SJCRH30 (cell line): ENCODE results near the gene WDHD1. TPM values are rescaled to one million over a fixed set of nuclear protein-coding genes. Genes with fewer than 3 reads are reported as not detected.
A peak's percentile ranks its signal among the peaks of the same experiment; 100 is the strongest.
"Not testable (repeated sequence)": the region's sequence is repeated elsewhere in the genome, so short reads cannot be mapped to it uniquely, and the experiment has no call there.

Experiments
- DNase-seq, 2 experiments: peaks; one replicate each; pipeline ENCODE4 v3.0.0-alpha.2; 2015 to 2020
- H3K27ac ChIP-seq: fragments of 250-450 bp; sonication (Bioruptor Pico); 2 replicates; pipeline ENCODE4 v1.5.1; 2020; ENCODE audit warnings: mild to moderate bottlenecking, moderate library complexity
- H3K27me3 ChIP-seq: fragments of 250-450 bp; sonication (Bioruptor Pico); 2 replicates; pipeline ENCODE4 v1.5.1; 2020; ENCODE audit warnings: mild to moderate bottlenecking, moderate library complexity
- H3K36me3 ChIP-seq: fragments of 250-450 bp; sonication (Bioruptor Pico); 2 replicates; pipeline ENCODE4 v1.5.1; 2020; ENCODE audit warnings: mild to moderate bottlenecking, moderate library complexity
- H3K4me1 ChIP-seq: fragments of 250-450 bp; sonication (Bioruptor Pico); 2 replicates; pipeline ENCODE4 v1.5.1; 2020; ENCODE audit warnings: mild to moderate bottlenecking, moderate library complexity
- H3K4me3 ChIP-seq: fragments of 250-450 bp; sonication (Bioruptor Pico); 2 replicates; pipeline ENCODE4 v1.5.1; 2020; ENCODE audit warnings: mild to moderate bottlenecking, moderate library complexity
- H3K9me3 ChIP-seq: fragments of 250-450 bp; sonication (Bioruptor Pico); replicated peaks from 2 replicates; pipeline ENCODE4 v1.5.1; 2020; ENCODE audit warnings: mild to moderate bottlenecking, moderate library complexity
- total RNA-seq: library from RNA; depleted of rRNA; stranded (reverse); fragments of >200 nt; shearing (Covaris generic); gene quantifications from 2 replicates; pipeline ENCODE4 v1.2.3, GENCODE V29; 2014; rRNA removed

Gene WDHD1, protein sequence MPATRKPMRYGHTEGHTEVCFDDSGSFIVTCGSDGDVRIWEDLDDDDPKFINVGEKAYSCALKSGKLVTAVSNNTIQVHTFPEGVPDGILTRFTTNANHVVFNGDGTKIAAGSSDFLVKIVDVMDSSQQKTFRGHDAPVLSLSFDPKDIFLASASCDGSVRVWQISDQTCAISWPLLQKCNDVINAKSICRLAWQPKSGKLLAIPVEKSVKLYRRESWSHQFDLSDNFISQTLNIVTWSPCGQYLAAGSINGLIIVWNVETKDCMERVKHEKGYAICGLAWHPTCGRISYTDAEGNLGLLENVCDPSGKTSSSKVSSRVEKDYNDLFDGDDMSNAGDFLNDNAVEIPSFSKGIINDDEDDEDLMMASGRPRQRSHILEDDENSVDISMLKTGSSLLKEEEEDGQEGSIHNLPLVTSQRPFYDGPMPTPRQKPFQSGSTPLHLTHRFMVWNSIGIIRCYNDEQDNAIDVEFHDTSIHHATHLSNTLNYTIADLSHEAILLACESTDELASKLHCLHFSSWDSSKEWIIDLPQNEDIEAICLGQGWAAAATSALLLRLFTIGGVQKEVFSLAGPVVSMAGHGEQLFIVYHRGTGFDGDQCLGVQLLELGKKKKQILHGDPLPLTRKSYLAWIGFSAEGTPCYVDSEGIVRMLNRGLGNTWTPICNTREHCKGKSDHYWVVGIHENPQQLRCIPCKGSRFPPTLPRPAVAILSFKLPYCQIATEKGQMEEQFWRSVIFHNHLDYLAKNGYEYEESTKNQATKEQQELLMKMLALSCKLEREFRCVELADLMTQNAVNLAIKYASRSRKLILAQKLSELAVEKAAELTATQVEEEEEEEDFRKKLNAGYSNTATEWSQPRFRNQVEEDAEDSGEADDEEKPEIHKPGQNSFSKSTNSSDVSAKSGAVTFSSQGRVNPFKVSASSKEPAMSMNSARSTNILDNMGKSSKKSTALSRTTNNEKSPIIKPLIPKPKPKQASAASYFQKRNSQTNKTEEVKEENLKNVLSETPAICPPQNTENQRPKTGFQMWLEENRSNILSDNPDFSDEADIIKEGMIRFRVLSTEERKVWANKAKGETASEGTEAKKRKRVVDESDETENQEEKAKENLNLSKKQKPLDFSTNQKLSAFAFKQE
- 42.4 and 45.3 TPM in 2 replicates for total RNA-seq

GRCh38 chr14:55026793-55027561 is at the start of gene WDHD1, which contains the start of gene SOCS4:
Gene WDHD1, minus strand, starts transcription at chr14:55027099. Its CDS starts 312 bp downstream, at chr14:55026787.
Gene SOCS4, plus strand, starts transcription at chr14:55027236. Its CDS starts 15,806 bp downstream, at chr14:55043042.
- Histone ChIP-seq H3K4me1 (peaks cover 14% of the 10 kb centered on the region), H3K27me3 (no peaks in the 10 kb centered on the region), H3K36me3 (peaks cover 16% of the 10 kb centered on the region), H3K27ac (peak within 1 kb of the TSS; percentile 92), H3K4me3 (peak within 1 kb of the TSS; percentile 74), H3K9me3 (no peaks in the 10 kb centered on the region)
- DNase-seq: peak; percentile 93 to 94

DNA sequence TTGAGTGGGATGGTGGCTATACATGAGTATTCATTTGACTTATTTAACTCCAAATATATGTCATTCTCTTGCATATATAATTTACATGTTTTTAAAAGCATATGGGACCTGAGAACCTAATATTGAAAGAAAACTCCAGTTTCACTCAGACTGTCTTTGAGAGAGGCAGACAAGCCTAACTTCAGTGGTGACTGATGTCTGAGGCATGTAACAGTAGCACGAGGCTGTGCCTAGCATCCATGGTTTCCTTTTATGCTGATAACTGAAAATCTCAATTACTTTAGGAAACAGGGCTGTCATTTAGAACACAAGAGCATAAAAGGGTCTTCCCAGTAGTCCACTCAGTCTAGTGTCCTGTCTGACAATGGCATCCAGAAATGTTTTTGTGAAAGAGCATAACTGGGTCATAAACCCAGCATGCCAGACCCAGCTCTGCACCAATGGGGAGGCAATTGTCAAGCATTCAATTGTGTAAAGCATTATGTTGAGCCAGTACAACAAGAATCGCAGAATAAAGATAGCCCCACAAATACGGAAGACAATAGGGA is 48.8 kb upstream of the WDHD1 start:
- Histone ChIP-seq H3K9me3 (no peaks in the 10 kb centered on the region), H3K4me3 (no peak overlapping the region), H3K4me1 (peaks cover 20% of the 10 kb centered on the region), H3K27ac (no peak overlapping the region), H3K27me3 (no peaks in the 10 kb centered on the region), H3K36me3 (no peaks in the 10 kb centered on the region)
- DNase-seq: no peak

DNA sequence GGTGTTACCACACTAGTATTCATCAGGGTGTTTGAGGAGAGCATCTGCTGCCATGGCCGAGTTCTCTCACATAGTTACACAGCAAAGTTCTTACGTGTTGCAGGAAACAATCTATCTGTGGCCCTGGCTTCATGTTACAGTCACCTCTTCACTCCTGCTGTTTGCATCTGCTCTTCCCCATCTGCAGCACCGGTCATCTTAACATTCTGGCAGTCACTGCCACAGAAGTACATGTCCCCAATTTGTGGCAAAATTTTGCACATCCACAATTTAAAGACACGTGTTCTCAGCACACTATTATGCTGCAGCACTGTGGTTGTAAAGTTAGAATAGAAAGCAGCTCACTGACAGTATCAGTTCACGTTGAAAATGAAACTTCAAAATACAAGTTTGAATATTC is 47.8 kb upstream of the WDHD1 start:
- H3K4me1 ChIP-seq: peaks cover 20% of the 10 kb centered on the region
- DNase-seq: peak in 1 of 2 experiments; percentile 56
- H3K27ac ChIP-seq: no peak overlapping the region
- H3K4me3 ChIP-seq: no peak overlapping the region
- H3K36me3 ChIP-seq: no peaks in the 10 kb centered on the region
- no peaks in the 10 kb centered on the region for H3K27me3 ChIP-seq
- no peaks in the 10 kb centered on the region for H3K9me3 ChIP-seq

DNA sequence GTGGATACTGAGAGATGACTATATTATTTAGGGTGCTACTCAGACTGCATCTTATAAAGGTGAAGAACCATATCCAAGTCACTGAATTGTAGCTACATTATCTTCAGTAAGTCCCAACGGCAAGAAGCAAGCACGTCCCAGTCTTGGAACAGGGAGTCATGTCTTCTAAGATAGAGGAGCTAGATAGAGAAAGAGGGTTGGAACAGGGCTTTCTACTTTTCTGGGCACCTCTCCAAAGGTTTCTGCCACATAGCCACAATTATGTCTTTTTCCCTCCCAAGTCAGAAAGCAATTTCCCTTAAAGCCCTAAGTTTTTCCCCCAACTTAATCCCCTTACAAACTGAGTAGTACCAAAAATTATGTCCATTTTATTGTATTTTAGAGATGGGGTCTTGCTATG is 47.0 kb upstream of the WDHD1 start:
- no peaks in the 10 kb centered on the region for H3K36me3 ChIP-seq
- no peaks in the 10 kb centered on the region for H3K27me3 ChIP-seq
- no peak overlapping the region for H3K27ac ChIP-seq
- H3K4me3 ChIP-seq: no peak overlapping the region
- DNase-seq: no peak
- peaks cover 16% of the 10 kb centered on the region for H3K4me1 ChIP-seq
- no peaks in the 10 kb centered on the region for H3K9me3 ChIP-seq

- no peak overlapping the region for H3K4me3 ChIP-seq
- DNase-seq: no peak
- no peaks in the 10 kb centered on the region for H3K27me3 ChIP-seq
- peaks cover 5% of the 10 kb centered on the region for H3K4me1 ChIP-seq
- H3K27ac ChIP-seq: no peak overlapping the region
- H3K36me3 ChIP-seq: peaks cover 6% of the 10 kb centered on the region; the same call in 1 of the 2 replicates
- no peaks in the 10 kb centered on the region for H3K9me3 ChIP-seq
Observed at GRCh38 chr14:55071870-55072640, 45.2 kb upstream of the WDHD1 start.

DNA sequence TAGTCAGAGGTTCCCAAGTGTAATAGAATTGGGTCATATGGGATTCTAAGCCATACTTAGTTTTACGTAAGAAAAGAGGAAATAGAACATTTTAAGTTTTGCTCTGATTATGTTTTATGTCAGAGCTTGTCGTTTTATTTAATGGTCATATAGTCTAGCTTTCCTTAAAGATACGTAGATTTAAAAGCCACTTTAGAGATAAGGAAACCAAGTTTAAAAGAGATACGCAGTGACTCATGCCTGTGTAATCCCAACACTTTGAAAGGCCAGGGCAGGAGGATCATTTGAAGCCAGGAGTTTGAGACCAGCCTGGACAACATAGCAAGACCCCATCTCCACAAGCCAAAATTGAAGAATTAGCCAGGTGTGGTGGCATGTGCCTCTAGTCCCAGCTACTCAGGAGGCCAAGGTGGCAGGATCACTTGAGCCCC is 44.1 kb upstream of the WDHD1 start:
- no peak for DNase-seq
- Histone ChIP-seq H3K4me1 (peaks cover 5% of the 10 kb centered on the region), H3K9me3 (no peaks in the 10 kb centered on the region), H3K27me3 (no peaks in the 10 kb centered on the region), H3K27ac (no peak overlapping the region), H3K36me3 (peaks cover 10% of the 10 kb centered on the region), H3K4me3 (no peak overlapping the region)

DNA sequence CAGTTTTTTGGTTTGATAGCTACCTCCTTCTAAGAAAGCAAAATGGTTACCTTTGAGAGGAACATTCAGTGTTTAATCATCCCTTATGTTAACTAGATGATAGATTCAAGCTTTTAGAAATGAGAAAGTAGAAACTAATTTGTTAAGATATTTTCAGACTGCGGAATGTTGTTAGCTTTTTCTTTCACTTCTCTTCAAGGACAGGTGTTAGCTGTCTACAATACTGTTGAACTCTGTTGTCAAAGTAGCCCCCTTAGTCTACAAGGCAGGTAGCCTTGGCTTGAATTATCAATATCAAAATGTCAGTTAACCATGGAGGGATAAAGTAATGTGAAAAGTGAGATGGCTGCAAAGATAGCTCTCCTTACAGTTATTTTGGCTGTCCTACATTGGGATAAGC is 39.3 kb upstream of the WDHD1 start:
- Histone ChIP-seq H3K9me3 (no peaks in the 10 kb centered on the region), H3K27ac (no peak overlapping the region), H3K36me3 (peaks cover 46% of the 10 kb centered on the region), H3K27me3 (no peaks in the 10 kb centered on the region), H3K4me1 (no peaks in the 10 kb centered on the region), H3K4me3 (no peak overlapping the region)
- no peak for DNase-seq

- Histone ChIP-seq H3K9me3 (no peaks in the 10 kb centered on the region), H3K36me3 (peaks cover 54% of the 10 kb centered on the region), H3K4me1 (no peaks in the 10 kb centered on the region), H3K4me3 (no peak overlapping the region), H3K27me3 (no peaks in the 10 kb centered on the region), H3K27ac (no peak overlapping the region)
- no peak for DNase-seq
Observed at GRCh38 chr14:55065411-55065810, 38.5 kb upstream of the WDHD1 start.

DNA sequence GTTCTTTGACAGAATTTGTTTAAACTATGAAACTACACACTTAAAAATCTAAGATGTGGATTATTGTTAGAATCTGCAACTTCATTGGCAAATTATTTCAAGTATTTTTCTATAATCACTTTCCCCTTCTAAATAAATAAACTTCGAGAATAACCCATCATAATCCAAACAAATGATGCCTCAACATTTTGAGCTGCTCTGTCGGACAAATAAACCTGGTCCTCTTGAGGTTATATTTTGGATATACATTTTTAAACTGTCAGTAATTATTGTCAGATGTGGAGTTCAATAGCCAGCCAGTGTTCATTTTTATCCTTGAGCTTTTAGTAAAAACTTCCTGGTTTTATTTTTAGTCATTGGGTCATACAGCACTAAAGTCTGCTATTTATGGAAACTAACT is 38.0 kb upstream of the WDHD1 start:
- peaks cover 56% of the 10 kb centered on the region for H3K36me3 ChIP-seq
- H3K4me1 ChIP-seq, H3K9me3 ChIP-seq, H3K27ac ChIP-seq, DNase-seq, H3K27me3 ChIP-seq, H3K4me3 ChIP-seq: not testable (repeated sequence)

GRCh38 chr14:55062517-55063351 is 35.8 kb upstream of the WDHD1 start:
- Histone ChIP-seq H3K9me3 (no peaks in the 10 kb centered on the region), H3K36me3 (peaks cover 66% of the 10 kb centered on the region), H3K27ac (no peak overlapping the region), H3K27me3 (no peaks in the 10 kb centered on the region), H3K4me3 (no peak overlapping the region), H3K4me1 (no peaks in the 10 kb centered on the region)
- no peak for DNase-seq

DNA sequence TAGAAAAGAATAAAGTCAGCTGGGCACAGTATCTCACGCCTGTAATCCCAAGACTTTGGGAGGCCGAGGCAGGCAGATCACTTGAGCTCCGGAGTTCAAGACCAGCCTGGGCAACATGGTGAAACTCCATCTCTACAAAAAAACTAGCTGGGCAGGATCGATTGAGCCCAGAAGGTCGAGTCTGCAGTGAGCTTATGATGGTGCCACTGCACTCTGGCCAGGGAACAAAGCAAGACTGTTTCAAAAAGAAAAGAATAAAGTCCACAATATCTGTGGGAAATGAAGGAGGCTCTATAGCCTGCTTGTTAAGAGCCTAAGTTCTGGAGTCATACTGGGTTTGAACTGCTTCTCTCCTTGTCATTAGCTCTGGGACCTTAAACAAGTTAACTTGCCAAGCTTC is 32.4 kb upstream of the WDHD1 start:
- no peak overlapping the region for H3K27ac ChIP-seq
- H3K4me3 ChIP-seq: no peak overlapping the region
- DNase-seq: no peak
- no peaks in the 10 kb centered on the region for H3K27me3 ChIP-seq
- H3K4me1 ChIP-seq: no peaks in the 10 kb centered on the region
- no peaks in the 10 kb centered on the region for H3K9me3 ChIP-seq
- H3K36me3 ChIP-seq: peaks cover 71% of the 10 kb centered on the region

- Histone ChIP-seq H3K4me3 (no peak overlapping the region), H3K27ac (no peak overlapping the region), H3K27me3 (no peaks in the 10 kb centered on the region), H3K36me3 (peaks cover 65% of the 10 kb centered on the region), H3K4me1 (no peaks in the 10 kb centered on the region), H3K9me3 (no peaks in the 10 kb centered on the region)
- no peak for DNase-seq
Observed at GRCh38 chr14:55057919-55058318, 31.0 kb upstream of the WDHD1 start.

GRCh38 chr14:55054098-55054497 is 27.2 kb upstream of the WDHD1 start:
- Histone ChIP-seq H3K27ac (no peak overlapping the region), H3K27me3 (no peaks in the 10 kb centered on the region), H3K9me3 (no peaks in the 10 kb centered on the region), H3K4me3 (no peak overlapping the region), H3K36me3 (peaks cover 35% of the 10 kb centered on the region), H3K4me1 (no peaks in the 10 kb centered on the region)
- no peak for DNase-seq
